Esophagus squamous epithelium (tissue), 5 donors: Measurements from ENCODE around the gene CDC42BPA. TPM values are rescaled to one million over a fixed set of nuclear protein-coding genes. Genes with fewer than 3 reads are reported as not detected.
"Not testable (repeated sequence)": the region's sequence is repeated elsewhere in the genome, so short reads cannot be mapped to it uniquely, and the experiment has no call there.

Experiments
- DNase-seq: peaks from one replicate; lab custom pipeline; 2025; lab: John Stamatoyannopoulos, UW
- H3K27ac ChIP-seq, 4 donors: fragments of 200-600 bp; sonication (generic); one replicate each; pipeline ENCODE4 v1.5.1; 2016 to 2019; ENCODE audit warnings: mild to moderate bottlenecking in 1 of 4
- H3K27me3 ChIP-seq, 4 donors: fragments of 200-600 bp; sonication (generic); 1 replicate in 3 of 4; 2 replicates in 1 of 4; pipeline versions ENCODE4 v1.5.1 to v1.6.0; 2017 to 2021; ENCODE audit warnings: antibody characterized with exemption in 1 of 4
- H3K36me3 ChIP-seq, 3 donors: fragments of 200-600 bp; sonication (generic); one replicate each; pipeline ENCODE4 v1.5.1; 2016 to 2019
- H3K4me1 ChIP-seq, 3 donors: fragments of 200-600 bp; sonication (generic); one replicate each; pipeline ENCODE4 v1.5.1; 2017 to 2019
- H3K4me3 ChIP-seq, 4 donors: fragments of 200-600 bp; sonication (generic); 1 replicate in 3 of 4; 2 replicates in 1 of 4; pipeline ENCODE4 v1.5.1; 2016 to 2019; ENCODE audit warnings: mild to moderate bottlenecking in 2 of 4, moderate library complexity in 1 of 4
- H3K9me3 ChIP-seq, 3 donors: fragments of 200-600 bp; sonication (generic); one replicate each; pipeline ENCODE4 v1.5.1; 2016 to 2019
- CTCF ChIP-seq, 6 experiments: fragments of 450-650 bp in 4 of 6; fragments of 200-600 bp in 2 of 6; sonication (generic) in 2 of 6; IDR thresholded peaks; one replicate each; pipeline ENCODE4 v1.5.1; 2016 to 2019; ENCODE audit warnings: antibody characterized with exemption in 6 of 6, mild to moderate bottlenecking in 4 of 6, moderate library complexity in 4 of 6
- POLR2A ChIP-seq, 4 donors: fragments of 450-650 bp; IDR thresholded peaks; one replicate each; pipeline ENCODE4 v1.6.1; 2017; ENCODE audit warnings: antibody characterized with exemption in 4 of 4, mild to moderate bottlenecking in 4 of 4, moderate library complexity in 3 of 4
- WGBS, 2 donors: methylation state at CpG; one replicate each; pipeline ENCODE4 v1.1.5; 2018; 5-methylcytosine and 5-hydroxymethylcytosine counted together
- intact Hi-C: fragments of 100-400 bp; cut with DNase I; formaldehyde crosslinking; loops from one replicate; pipeline ENCODE4 v1.15.0; 2022
- total RNA-seq, 4 donors: library from RNA; depleted of rRNA; stranded (reverse); fragments of >200 nt; gene quantifications; one replicate each; pipeline ENCODE4 v1.1.0, GENCODE V29; 2016
- donor health status: DM: yes; HTN: yes; CAD: no.

Gene CDC42BPA
- total RNA-seq, 4 donors from 2014 or later = 4.3 to 33.6 (median 17.2) TPM

- intact Hi-C loops = no loop called here
- no peak for TF ChIP-seq POLR2A (IDR thresholded peaks at IDR 0.05)
- peaks cover 0 to 27% (median 16%) of the 10 kb centered on the region in 3 donors for H3K4me1 ChIP-seq
- no peaks in the 10 kb centered on the region for H3K27me3 ChIP-seq
- 69 to 83% methylated on average over 3 of the region's 3 CpGs for WGBS, 2 donors
- no peak overlapping the region for H3K4me3 ChIP-seq
- H3K36me3 ChIP-seq = no peaks in the 10 kb centered on the region
- DNase-seq = no peak
- no peaks in the 10 kb centered on the region for H3K9me3 ChIP-seq
- no peak overlapping the region for H3K27ac ChIP-seq
Measured at GRCh38 chr1:227295609-227296008, 22.7 kb downstream of the CDC42BPA start.

DNA sequence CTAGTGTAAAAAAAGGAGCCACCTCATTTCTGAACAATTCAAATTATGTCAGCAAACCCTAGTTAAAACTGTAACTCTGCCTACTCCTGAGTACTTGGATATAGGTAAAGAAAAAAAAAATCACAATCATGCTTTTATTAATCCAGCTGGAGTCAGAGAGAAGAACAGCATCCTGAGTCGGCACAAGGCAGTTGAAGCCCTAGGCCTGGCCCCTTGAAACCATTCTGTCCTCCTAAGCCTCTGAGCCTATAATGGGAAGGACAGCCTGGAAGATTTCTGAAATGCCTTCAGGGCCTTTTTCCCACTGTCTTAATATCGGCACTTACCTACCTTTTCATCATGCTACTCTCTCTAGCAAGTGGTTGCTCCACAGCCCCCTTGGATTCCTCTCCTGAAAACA lies 32.5 kb downstream of the CDC42BPA start:
- WGBS, 2 donors = 89 to 97% methylated on average over 2 of the region's 2 CpGs
- intact Hi-C loops = no loop called here
- H3K36me3 ChIP-seq = no peaks in the 10 kb centered on the region
- DNase-seq = no peak
- H3K9me3 ChIP-seq = peaks cover 0 to 5% (median 4%) of the 10 kb centered on the region in 3 donors
- H3K4me1 ChIP-seq = no peaks in the 10 kb centered on the region
- no peak overlapping the region for H3K27ac ChIP-seq
- TF ChIP-seq POLR2A (IDR thresholded peaks at IDR 0.05) (no peak), CTCF (IDR thresholded peaks at IDR 0.05) (no peak)
- no peak overlapping the region for H3K4me3 ChIP-seq
- no peaks in the 10 kb centered on the region for H3K27me3 ChIP-seq

GRCh38 chr1:227281371-227281770 lies 36.9 kb downstream of the CDC42BPA start:
- no peak overlapping the region for H3K4me3 ChIP-seq
- intact Hi-C loops = no loop called here
- H3K36me3 ChIP-seq = no peaks in the 10 kb centered on the region
- no peaks in the 10 kb centered on the region for H3K27me3 ChIP-seq
- H3K27ac ChIP-seq = no peak overlapping the region
- peaks cover 0 to 5% (median 4%) of the 10 kb centered on the region in 3 donors for H3K9me3 ChIP-seq
- 100% methylated on average over 1 of the region's 1 CpG; no CpG with 5 or more reads in 1 of the 2 donors for WGBS, 2 donors
- no peaks in the 10 kb centered on the region for H3K4me1 ChIP-seq
- no peak for DNase-seq
- TF ChIP-seq CTCF (IDR thresholded peaks at IDR 0.05) (no peak), POLR2A (IDR thresholded peaks at IDR 0.05) (no peak)

DNA sequence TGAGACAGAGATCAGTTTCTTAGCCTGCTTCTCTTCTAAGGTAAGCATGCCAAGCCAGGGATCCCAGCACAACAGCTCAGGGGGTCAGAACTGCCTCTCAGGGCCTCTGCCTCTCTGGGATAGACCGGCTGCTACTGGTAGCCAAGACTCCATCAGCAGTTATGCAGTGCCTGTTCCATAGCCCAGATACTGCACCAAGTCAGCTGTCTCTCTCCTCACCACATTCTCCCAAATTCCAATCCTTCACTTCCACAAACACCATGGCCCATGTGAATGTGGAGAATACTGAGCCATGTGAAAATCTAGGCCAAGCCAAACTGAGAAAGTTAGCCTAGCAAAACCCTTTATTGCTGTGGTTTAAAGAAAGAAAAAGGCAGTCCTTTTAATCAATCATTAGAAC lies 37.5 kb downstream of the CDC42BPA start:
- H3K27ac ChIP-seq = no peak overlapping the region
- WGBS, 2 donors = 89 to 100% methylated on average over 1 of the region's 1 CpG
- no peak overlapping the region for H3K4me3 ChIP-seq
- TF ChIP-seq CTCF (IDR thresholded peaks at IDR 0.05) = no peak
- TF ChIP-seq POLR2A (IDR thresholded peaks at IDR 0.05) = no peak
- intact Hi-C loops = no loop called here
- no peaks in the 10 kb centered on the region for H3K36me3 ChIP-seq
- no peak for DNase-seq
- H3K4me1 ChIP-seq = no peaks in the 10 kb centered on the region
- peaks cover 0 to 2% (median 2%) of the 10 kb centered on the region in 3 donors for H3K9me3 ChIP-seq
- no peaks in the 10 kb centered on the region for H3K27me3 ChIP-seq

DNA sequence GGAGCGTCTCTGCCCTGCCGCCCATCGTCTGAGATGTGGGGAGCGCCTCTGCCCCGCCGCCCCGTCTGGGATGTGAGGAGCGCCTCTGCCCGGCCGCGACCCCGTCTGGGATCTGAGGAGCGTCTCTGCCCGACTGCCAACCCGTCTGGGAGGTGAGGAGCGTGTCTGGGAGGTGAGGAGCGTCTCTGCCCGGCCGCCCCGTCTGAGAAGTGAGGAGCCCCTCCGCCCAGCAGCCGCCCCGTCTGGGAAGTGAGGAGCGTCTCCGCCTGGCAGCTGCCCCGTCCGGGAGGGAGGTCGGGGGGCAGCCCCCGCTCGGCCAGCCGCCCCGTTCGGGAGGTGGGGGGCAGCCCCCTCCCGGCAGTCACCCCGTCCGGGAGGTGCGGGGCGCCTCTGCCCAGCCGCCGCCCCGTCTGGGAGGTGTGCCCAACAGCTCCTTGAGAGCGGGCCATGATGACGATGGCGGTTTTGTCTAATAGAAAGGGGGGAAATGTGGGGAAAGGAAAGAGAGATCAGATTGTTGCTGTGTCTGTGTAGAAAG lies 42.1 kb downstream of the CDC42BPA start:
- H3K4me3 ChIP-seq, H3K9me3 ChIP-seq, H3K27ac ChIP-seq, intact Hi-C loops, H3K4me1 ChIP-seq, DNase-seq, H3K36me3 ChIP-seq, H3K27me3 ChIP-seq: not testable (repeated sequence)
- WGBS, 2 donors = no CpG with 5 or more reads among the region's 44 CpGs

DNA sequence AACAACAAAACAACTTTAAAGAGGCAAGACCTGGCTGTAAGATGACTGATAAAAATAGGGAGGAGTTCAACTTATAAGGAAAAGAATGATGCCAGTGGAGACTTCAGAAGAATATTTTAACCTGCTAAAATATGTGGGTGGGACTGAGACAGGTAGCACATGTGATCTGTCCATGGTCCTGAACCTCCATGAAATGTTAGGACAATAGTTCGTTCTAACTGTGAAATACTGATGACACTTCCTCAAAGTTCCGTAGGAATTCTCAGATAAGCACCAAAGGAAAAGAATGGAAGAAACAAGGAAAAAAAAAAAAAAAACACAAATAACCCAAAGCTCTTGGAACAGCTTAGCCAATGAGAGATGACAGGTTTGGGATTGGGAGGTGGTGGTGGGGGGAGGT lies 44.7 kb downstream of the CDC42BPA start:
- WGBS, 2 donors = 0 to 37% methylated on average over 2 of the region's 2 CpGs
- Histone ChIP-seq H3K4me3 (no peak overlapping the region), H3K27me3 (no peaks in the 10 kb centered on the region), H3K9me3 (no peaks in the 10 kb centered on the region), H3K36me3 (no peaks in the 10 kb centered on the region), H3K27ac (no peak overlapping the region), H3K4me1 (peaks cover 0 to 8% (median 0%) of the 10 kb centered on the region in 3 donors)
- TF ChIP-seq POLR2A (IDR thresholded peaks at IDR 0.05) (no peak), CTCF (IDR thresholded peaks at IDR 0.05) (no peak)
- intact Hi-C loops = no loop called here
- DNase-seq = no peak
